Left cardiac atrium (tissue), 4 donors: ENCODE measurements around the gene CASTOR1. TPM values are rescaled to one million over a fixed set of nuclear protein-coding genes. Genes with fewer than 3 reads are reported as not detected.
"Not testable (repeated sequence)": the region's sequence is repeated elsewhere in the genome, so short reads cannot be mapped to it uniquely, and the experiment has no call there.

Experiments used
- ATAC-seq, 2 donors: fragments of 200-7000 bp; cut with Tn5 transposase; one replicate each; pipeline ENCODE4 v1.9.1; 2020; ENCODE audit warnings: mild to moderate bottlenecking in 2 of 2, moderate library complexity in 2 of 2
- DNase-seq: peaks from one replicate; pipeline ENCODE4 v3.0.0-alpha.2; 2020
- intact Hi-C, 2 donors: fragments of 100-400 bp; cut with DNase I; formaldehyde crosslinking; loops; one replicate each; pipeline versions ENCODE4 v1.14.1 to v1.15.1; 2022 to 2023
- long read RNA-seq: library from polyadenylated mRNA; unstranded; transcript quantifications from one replicate; pipeline ENCODE4 v2.0.0, GENCODE V29; 2021
- total RNA-seq, 2 donors: library from RNA; stranded (reverse); fragmentation: NEBNext Ultra II Directional; extraction: Animal tissue kit (Norgen Biotek cat#: 25700); gene quantifications; one replicate each; pipeline ENCODE4 v1.2.1, GENCODE V29; 2021
- donor health status: DM: no; HTN: yes; CAD: no.
- donor health status: DM: no; HTN: yes; CAD: no; lungs with severe emphysema.
- donor health status: DM: yes; HTN: yes; CAD: no.
- donor health status: Dilated cardiomyopathy.

The CASTOR1 gene
- 1 to 10 TPM; 7.4 to 9.4 TPM for total RNA-seq
- long read RNA-seq, partial matches to known transcripts = 0 of 6 reads
- long read RNA-seq, other reads (novel, unspliced or antisense) = 3 of 6 reads

DNA sequence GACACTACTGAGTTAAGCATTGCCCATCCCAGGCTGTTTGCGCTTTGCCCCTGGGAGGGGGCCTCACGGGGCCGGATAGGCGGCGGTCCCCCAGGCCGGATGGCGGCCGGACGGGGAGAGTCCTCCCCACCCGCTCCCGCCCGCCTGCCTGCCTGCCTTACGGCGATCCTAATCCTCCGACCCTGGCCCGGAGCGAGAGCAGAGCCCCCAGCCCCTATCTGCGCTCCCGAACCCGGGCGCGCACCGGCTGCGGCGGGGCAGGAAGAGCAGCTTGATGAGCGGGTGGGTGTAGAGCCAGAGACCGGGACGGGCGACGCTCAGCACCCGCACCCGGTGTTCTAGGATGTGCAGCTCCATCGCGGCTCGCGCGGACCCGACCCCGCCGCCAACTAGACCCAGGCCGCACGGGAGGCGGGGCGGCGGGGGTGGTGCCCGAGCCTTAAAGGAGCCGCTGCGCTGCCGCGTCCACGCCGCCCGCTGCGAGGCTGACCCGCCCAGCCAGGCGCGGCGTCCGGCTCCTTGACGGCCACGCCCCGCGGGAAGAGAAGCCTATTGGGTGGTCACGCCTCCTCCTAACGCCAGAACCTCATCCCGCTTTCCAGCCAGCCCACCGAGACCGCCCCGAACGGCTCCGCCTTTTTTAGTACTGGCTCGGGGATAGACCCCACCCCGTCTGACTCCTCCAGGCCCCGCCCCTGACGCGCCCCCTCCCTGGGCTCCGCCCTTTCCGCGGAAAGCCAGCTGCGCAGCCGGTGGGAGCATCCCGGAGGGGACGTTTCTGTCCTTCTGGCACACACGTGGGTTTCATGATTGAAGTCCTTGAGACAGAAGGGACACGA lies at the start of gene CASTOR1:
TSS of gene CASTOR1 (minus strand) at position 365 of the 839 bp plus-strand sequence. CDS start at position 357, 8 bp downstream.
- ATAC-seq (peak; percentile 89 to 91), DNase-seq (peak; percentile 99)
- intact Hi-C loops = loop anchor here in 1 of 2 donors (5.0 kb wide), 1 partner anchor 98 kb away; the partner anchor contains the start of gene RNF215

DNA sequence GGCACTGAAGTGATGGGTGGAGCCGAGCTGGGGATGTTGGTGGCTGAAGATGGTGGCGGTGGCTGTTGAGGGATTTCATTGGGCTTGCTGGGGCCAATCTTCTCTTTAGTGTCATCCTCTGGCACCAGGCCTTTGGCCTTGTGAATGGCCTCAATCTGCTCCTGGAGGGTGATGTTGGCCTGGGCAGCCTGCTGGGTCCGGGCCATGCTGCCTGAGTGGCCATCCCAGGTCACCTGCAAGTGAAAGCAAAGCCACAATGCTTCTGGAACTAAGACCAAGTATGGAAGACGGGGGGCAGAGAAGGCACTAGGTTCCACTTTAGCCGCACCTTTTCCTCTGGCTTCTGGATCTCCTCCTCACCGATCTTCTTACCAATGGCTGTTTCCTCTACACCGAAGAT lies 49.5 kb upstream of the CASTOR1 start:
- intact Hi-C loops = no loop called here
- no peak for ATAC-seq
- DNase-seq = no peak

DNA sequence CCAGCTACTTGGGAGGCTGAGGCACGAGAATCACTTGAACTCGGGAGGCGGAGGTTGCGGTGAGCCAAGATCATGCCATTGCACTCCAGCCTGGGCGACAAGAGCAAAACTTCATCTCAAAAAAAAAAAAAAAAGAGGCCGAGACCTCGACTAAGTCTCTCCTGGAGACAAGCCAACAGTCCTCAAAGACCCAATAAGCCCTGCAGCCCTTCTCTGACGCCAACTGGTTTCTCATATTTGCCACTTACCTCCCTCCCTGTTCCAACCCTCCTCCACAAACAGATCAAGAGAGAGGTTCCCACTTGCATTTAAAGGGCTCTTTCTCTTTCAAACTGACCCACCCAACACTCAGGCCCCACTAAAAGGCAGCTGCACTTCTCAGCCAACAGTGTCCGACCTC lies 49.0 kb upstream of the CASTOR1 start:
- DNase-seq, intact Hi-C loops, ATAC-seq: not testable (repeated sequence)

DNA sequence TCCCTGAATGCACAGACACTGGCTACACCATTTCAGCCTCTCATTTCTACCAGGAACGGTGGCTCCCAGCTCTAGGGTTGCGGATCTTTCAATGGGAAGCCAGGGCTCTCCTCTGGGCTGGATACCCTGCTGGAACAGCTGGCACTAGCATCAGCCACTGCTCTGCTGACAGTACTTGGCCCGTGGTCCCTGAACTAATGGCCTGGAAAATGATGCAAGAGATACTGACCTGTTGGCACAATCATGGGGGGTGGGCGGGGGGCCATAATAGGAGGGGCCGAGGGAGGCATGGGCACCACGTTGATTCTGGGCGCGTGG lies 48.1 kb upstream of the CASTOR1 start:
- peak in 1 of 2 donors; percentile 12 for ATAC-seq
- DNase-seq = no peak
- intact Hi-C loops = no loop called here

DNA sequence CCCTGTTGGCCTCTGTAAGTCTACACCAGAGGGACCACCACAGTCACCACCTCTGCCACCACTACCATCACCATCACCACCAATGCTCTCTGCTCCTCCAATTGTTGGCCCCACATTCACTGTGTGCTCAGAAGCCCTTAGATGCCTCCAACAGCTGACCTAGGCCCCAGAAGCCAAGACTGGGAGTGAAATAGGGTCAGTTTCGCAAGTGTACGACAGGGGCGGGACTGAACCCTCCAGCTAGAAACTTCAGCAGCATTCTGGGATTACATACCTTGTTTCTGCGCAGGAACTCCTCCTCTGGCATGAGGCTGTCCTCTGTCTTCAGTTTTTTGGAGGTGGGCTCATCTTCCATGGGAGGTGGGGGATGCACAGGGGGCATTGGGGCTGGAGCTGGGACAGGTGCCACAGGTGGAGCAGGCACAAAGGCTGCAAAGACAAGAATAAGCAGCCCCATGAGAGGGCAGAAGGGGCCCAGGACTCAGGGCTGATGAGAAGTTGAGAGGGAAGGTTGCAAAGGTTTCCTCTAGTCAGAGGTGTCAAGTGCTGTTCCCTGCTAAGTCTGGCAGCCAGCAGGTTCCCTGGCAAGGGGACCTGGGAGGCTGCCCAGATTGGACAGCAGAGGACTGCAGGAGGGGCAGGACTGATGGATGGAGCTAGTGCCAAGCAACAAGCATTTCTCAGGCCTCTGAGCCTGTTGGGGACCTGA lies 47.6 kb upstream of the CASTOR1 start:
- DNase-seq (peak; percentile 65), ATAC-seq (peak; percentile 70 to 79)
- intact Hi-C loops = no loop called here

DNA sequence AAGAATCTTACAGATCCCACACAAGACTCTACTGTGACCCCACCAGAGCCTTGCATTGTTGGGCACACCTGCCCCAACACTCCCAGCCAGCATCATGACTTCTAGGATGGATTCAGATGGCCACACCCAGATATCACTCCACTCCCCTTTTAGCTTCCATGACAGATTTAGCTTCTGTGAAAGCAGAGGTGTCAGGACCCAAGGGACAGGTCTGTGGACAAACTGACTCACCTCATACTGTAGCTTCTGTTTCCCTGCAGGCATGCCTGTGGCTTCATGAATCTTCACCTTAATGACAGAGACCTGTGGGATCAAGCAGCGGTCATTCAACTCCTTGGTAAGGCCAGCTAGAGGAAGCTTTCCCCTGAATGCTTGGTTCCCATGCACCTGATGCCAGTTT lies 45.9 kb upstream of the CASTOR1 start:
- intact Hi-C loops = no loop called here
- DNase-seq = no peak
- ATAC-seq = no peak

DNA sequence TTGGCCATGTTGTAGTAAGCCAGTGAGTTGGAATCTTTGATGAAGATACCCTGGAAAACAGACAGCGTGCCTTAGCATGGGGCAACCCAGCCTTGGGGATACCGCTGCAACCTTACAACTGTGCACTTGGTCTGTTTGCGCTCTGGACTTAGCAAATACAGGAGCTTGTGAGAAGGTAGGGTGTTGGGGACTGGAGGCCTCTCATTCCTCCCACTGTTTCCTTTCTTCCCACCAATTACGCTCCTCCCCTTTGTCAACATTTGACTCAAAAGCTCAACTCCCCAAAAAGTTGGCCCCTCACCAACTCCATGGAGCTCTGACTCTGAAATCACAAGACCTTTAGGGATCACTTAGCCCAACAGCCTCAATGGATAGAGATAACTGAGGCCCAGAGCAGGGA lies 45.3 kb upstream of the CASTOR1 start:
- ATAC-seq (no peak), DNase-seq (no peak)
- intact Hi-C loops = no loop called here

DNA sequence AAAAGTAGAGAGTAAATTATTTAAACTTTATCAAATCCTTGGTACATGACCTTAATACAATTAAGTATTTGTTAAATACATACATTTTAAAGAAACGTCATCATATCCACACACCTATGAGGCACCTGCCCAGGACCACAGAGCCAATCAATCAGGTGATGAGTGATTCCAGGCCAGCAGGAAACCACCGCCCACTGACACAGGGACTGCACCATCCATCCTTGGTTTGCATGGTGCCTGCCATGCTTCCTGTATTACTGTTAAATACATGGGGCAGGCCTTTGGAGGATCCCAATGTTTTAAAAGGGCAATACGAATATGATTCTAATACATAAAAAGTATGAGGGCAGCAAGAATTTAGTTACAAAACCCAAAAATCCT lies 44.4 kb upstream of the CASTOR1 start:
- intact Hi-C loops = no loop called here
- DNase-seq (no peak), ATAC-seq (no peak)

DNA sequence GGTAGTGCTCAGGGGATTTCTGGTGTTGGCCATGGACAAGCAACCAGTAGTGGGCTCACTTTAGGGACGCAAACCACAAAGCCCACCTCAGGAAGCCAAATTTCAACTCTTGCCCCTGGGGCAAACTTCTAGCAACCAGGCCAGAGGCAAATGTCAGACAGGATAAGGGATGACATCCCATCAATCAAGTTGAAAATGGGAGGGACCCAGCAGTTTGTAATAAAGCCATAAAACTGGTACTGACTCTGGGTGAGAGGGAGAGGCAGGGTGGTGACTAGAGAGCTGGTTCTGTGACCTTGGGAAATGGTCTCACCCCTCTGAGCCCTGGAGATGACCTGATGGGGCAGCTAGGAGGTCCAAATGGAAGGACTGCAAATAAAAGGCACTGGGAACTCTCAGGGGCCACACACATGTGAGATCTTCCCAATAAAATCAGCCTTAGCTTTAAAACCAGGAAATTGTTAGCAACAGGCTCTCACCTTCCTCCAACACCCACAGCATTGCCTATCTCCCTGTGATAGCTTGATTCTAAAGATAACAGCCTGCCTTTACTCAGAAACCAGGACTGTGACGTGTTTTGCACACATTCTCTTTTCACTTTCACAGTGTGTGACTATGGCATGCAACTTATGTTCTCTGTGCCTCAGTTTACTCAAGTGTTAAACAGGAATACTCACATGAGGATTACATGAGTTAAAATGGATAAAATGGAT lies 43.8 kb upstream of the CASTOR1 start:
- intact Hi-C loops = no loop called here
- DNase-seq = no peak
- no peak for ATAC-seq

DNA sequence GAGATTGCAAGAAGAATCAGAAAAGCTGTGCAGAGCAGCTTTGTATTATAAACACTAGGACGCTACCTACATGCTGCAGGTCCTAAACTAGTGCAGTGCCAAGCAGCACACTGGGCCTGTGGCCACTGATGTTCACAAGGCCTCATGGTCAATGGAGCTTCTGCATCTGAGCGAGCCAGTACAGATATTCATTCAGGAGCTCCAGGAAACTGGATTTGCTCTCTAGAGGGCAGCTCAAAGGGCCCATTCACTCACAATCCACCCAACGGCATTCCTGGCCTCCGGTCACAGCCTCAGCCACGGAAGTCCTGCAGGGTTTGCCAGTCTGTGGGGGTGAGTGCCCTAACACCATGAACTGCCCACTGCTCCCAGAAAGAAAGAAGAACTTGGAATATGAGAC lies 43.2 kb upstream of the CASTOR1 start:
- intact Hi-C loops = no loop called here
- DNase-seq (no peak), ATAC-seq (no peak)

DNA sequence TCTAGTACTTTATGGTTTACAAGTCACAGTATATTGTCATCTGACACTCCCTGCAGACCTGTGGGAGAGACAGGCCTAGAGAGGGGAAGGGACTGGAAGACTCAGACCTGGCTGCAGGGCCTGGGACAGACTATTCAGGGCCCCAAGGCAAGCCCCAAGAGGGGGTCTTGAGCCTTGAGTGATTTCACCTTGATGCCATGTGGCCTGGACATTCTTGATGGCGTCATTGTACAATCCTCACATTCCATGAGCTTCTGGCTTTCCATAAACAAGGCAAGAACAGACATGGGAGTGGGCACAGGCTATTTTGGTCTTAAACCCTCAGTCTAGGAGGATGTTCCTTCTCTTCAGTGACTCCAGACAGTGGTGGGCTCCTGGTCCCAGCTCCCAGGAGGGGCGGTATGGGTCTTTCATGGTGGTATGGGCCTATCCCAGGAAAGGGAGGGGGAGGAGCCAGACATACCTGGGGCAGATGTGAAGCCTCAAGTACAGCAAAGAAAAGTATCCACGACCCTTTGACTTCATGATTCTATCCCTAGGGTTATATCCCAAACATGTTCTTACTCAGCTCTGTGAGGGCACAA lies 39.3 kb upstream of the CASTOR1 start:
- ATAC-seq (no peak), DNase-seq (no peak)
- intact Hi-C loops = loop anchor here in 1 of 2 donors (5.0 kb wide), 1 partner anchor 36 kb away; no protein-coding TSS in a partner anchor

DNA sequence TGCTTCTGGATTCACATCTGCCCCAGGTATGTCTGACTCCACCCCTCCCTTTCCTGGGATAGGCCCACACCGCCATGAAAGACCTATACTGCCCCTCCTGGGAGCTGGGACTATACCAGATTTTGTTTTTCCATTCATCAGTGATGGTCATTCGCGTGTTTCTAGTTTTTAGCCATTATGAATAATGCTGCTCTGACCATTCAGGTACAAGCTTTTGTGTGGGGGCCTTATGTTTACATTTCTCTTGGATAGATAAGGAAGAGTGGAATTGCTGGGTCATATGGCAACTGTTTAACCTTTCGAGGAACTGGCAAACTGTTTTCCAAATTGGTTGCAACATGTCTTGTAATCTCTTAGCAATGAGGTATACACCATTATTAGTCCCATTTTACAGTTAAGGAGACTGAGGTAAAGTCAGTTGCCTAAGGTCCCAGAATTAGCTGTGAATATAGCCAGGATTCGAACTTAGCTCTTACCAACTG lies 38.6 kb upstream of the CASTOR1 start:
- no peak for ATAC-seq
- no peak for DNase-seq
- intact Hi-C loops = loop anchor here in 1 of 2 donors (5.0 kb wide), 1 partner anchor 36 kb away; no protein-coding TSS in a partner anchor

DNA sequence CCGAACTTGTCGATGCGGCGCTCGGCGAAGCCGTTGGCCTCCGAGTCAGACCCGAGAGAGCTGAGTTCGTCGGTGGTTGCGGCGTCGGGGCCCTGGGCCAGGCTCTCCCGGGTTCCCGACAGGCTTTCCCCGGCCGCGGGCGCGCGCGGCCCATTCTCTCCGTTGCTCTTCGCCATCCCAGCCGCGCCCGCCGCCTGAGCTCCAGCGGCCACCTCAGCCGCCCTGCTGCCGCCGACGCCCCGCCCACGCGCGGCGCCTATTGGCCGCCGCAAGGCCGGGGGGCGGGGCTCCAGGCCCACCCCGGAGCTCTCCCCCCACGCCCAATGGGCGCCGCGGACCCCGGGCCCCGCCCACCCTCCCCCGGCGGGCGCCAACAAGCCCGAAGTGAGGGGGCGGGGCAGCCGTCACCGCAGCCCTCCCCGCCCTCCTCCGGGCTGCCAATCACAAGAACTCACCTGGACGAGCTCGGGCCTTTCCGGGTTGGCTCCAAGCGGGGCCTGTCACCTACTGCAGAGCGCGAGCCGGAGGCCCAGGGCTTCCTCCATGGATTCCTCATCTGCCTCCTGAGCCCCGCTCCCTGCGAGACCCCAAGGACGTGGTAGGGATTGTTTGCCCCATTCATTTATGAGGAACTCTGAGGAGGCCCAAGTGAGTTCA lies 37.5 kb upstream of the CASTOR1 start, which contains the start of gene TBC1D10A:
TSS of gene TBC1D10A (minus strand) at position 236 of the 657 bp plus-strand sequence. CDS start at position 176, 60 bp downstream.
- intact Hi-C loops = loop anchor here in 1 of 2 donors (5.0 kb wide), 1 partner anchor 35 kb away; no protein-coding TSS in a partner anchor
- peak; percentile 92 for DNase-seq
- peak; percentile 95 to 96 for ATAC-seq

DNA sequence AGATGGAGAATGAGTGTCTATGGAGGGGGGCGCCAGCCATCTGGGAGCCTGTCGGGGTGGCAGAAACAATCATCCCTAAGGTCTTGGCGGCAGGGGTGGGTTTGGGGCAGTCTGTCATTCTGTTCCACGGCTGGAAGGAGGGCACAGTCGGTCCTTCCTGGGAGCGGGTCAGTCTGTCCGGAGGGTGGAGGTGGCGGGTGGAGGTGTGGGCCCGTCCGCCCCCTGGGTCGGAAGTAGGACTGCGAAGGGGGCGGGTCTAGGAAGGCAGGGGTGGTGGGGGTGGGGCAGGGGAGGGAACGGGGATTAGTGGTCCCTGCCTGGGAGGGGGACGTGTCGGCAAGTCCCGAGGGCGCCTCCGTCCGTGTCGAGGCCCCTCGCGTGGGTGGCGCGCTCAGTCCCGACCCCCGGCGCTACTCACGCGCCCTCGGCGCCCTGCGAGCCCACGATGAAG lies 37.0 kb upstream of the CASTOR1 start:
- intact Hi-C loops = loop anchor here in 1 of 2 donors (5.0 kb wide), 1 partner anchor 34 kb away; no protein-coding TSS in a partner anchor
- peak; percentile 68 to 73 for ATAC-seq
- DNase-seq = peak; percentile 55

DNA sequence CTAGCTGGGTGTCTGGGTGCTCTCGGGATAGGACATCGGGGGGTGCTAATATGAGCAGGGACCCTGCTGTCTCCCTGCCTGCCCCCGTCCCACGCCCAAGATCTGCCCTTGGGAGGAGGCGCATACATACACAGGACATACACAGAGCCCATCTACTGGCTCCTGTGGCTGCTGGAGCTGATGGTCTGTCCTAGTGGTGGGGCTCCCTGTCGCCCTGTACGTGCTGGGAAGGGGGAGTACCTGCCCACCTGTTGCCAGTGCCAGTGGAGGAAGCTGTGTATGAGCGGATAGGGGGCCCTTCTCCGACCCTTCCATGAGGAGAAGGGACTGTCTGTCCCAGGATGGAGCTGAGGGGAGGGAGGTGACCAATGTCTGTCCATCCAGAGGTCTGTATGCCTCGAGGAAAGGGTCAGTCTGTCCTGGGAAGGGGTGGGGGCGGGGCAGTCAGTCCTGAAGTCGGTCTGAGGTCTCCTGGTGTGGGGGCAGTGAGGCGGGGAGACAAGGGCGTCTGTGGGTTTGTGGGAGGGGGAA lies 36.5 kb upstream of the CASTOR1 start:
- no peak for DNase-seq
- intact Hi-C loops = loop anchor here in 1 of 2 donors (5.0 kb wide), 1 partner anchor 33 kb away; no protein-coding TSS in a partner anchor
- no peak for ATAC-seq

DNA sequence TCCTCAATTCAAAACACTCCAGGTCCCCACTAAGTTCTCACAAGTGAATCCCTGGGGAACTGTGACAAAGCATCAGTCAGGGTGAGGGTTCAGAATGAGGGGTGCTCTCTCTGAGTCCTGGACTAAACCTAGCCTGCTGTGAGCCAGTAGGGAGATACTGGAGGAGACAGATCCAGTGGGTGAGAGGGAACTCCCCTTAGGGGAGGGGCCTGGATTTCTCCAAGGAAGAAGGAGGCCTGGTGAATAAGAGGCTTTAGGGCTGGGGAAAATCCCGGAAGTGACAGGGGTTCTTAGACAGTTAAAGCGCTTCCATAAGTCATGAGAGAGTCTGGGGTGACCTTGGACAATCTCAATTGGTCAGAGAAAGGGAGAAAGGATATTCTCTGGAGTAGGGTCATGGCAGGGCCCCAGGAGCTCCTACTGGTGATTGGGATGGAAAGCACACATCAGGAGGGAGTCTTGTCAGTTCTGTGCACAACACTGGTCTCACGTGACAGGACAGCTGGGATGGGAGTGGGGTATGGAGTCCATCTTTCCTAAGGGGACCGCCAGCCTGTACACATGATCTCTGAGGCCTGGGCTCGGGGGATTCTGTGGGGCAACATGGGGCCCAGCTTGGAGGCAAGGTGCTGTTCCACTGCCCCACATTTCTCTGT lies 35.9 kb upstream of the CASTOR1 start:
- peak; percentile 19 to 63 for ATAC-seq
- intact Hi-C loops = loop anchor here in 1 of 2 donors (5.0 kb wide), 1 partner anchor 33 kb away; no protein-coding TSS in a partner anchor

DNA sequence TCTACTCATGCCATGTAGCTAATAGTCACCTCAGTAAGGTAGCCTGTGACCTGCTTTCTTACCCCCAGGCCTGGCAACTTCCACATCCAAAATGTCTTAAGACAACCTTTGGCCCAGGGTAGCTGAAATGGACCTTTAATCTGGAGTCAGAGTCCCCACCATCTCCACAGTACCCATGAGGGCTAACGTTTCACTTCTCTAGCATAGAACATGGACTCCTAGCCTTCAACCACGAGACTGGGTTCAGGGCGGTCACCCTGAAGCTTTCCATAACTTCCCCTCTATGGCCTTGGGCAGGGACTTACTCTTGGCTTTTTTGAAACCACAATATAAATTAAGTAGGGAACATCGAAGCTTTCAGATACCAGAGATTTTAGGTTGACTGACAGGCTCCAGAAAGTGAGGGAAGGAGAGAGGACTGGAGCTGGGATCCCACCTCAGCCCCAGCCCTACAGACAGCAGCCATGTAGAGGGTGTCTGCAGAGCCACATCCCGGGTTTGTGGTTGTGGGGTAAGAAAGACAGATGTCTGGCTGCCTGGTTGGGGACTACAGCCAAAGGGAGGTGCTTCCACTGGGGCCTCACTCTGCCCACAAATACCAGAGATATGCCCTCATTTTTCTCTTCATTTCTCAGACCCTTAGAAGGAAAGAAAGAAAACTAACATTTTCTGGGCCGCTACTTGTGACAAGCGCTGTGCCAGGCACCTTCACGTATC lies 34.9 kb upstream of the CASTOR1 start:
- DNase-seq (no peak), ATAC-seq (no peak)
- intact Hi-C loops = no loop called here

More for the DNA sequence above, 35.9 kb upstream of the CASTOR1 start:
- DNase-seq = peak; percentile 53
